GM21825 (cell line): ENCODE results near the gene ZNF76.
A peak's percentile ranks its signal among the peaks of the same experiment; 100 is the strongest.

Experiments
- ATAC-seq: cut with Tn5 transposase; IDR thresholded peaks from one replicate; pipeline ENCODE4 v1.9.1; 2021; ENCODE audit warnings: mild to moderate bottlenecking, moderate library complexity; ENCODE audit not compliant: unreplicated experiment

ZNF76 gene

DNA sequence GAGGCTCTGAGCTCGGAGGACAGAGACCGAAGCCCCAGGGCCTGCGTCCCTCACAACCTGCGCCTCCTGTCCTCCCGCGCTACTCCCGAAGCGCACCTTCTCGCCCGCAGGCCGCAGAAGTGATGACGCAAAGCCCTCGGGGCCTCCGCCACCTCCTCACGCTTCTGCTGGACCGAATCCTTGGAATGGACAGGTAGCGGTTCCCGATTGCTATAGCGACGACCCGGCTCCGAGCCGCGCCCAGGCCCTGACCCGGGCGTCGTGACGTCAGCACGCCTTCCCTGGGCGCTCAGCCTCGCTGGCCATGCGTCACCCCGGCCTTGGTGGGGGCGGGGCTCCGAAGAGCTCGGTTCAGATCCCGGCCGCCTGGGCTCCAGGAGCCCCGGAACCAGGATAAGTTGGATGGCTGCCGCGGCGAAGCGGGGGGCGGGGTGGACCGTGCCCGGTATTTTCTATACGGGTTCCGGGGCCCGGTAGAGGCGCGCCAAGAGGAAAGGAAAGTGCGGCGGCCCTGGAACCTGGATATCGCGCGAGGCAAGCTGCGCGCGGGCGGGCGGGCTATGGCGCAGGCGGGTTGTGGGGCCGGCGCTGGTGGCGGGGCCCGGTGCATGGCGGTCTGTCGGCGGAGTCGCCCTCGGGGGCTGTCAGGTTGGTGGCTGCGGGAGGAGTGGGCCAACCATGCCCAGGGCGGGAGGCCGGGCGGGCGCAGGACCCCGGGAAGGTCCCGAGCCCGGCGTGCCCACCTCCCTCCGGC lies at the start of gene ZNF76:
Gene ZNF76, plus strand, starts transcription at position 542 of the 754 bp plus-strand sequence. CDS start 21,417 bp downstream, outside the sequence.
- ATAC-seq = peak; percentile 75

DNA sequence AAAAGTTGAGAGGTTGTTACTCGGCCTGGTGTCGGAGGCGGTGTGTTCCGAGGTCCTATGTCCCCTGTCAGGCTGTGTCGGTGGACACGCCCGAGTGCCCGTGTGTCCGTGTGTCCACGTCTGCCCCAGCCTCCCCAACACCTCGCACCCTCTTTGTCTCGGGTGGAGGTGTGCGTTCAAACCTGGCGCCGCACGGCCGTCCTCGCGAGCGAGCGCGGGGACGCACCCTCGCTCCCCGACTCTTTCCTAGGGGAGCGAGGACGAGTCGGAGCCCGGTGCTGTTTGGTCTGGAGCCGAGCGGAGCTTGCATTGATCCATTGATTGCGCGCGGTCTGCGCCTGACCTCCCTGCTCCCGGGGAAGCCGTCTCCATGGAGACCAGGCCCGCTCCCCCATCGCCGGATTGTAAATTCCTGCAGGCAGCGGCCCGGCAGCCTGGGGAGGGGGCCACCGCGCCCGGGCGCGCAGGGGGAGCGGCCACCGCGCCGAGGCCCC lies 46.2 kb upstream of the ZNF76 start:
- ATAC-seq = no peak

DNA sequence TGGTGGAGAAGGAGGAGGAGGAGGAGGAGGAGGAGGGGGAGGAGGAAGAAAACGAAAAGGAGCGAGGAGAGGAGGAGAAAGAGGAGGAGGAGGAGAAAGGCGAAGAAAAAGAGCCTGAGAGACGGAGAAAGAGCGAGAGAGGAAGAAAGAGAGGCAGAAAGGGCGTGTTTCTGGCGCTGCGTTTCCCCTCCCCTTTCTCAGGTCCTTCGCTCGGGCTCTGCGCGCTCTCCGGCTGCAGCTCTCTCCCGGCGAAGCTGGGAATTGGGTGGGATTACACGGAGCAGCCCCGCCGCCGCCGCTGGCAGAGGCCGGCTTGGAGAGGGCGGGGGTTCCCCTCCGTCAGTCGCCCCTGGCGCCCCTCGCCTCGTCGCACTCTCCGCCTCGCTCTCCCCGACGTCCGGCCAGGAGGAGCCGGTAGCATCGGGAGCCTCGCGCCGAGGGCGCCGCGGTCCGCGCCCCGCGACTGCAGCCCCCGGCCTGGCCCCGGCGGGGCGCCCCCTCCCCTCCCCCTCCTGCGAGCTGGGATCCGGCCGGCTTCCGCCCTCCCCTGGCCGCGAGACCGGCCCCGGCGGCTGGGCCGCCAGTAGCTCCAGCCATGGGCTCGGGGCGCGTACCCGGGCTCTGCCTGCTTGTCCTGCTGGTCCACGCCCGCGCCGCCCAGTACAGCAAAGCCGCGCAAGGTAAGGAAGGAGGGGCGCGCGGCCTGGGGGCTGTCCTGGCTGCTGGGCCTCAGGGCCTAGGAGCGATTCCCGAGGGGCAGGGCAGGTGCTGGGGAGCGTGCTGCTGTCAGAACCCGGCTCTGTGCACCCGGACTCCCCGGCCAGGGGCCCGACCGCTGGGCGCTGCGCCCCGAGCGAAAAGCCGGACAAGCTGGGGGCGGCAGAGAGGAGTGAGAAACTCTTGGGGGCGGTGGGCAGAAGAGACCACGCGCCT lies 45.4 kb upstream of the ZNF76 start, which contains the start of gene SCUBE3:
Gene SCUBE3, plus strand, starts transcription at position 133 of the 933 bp plus-strand sequence. Its CDS starts 463 bp downstream, at position 596.
- no peak for ATAC-seq

DNA sequence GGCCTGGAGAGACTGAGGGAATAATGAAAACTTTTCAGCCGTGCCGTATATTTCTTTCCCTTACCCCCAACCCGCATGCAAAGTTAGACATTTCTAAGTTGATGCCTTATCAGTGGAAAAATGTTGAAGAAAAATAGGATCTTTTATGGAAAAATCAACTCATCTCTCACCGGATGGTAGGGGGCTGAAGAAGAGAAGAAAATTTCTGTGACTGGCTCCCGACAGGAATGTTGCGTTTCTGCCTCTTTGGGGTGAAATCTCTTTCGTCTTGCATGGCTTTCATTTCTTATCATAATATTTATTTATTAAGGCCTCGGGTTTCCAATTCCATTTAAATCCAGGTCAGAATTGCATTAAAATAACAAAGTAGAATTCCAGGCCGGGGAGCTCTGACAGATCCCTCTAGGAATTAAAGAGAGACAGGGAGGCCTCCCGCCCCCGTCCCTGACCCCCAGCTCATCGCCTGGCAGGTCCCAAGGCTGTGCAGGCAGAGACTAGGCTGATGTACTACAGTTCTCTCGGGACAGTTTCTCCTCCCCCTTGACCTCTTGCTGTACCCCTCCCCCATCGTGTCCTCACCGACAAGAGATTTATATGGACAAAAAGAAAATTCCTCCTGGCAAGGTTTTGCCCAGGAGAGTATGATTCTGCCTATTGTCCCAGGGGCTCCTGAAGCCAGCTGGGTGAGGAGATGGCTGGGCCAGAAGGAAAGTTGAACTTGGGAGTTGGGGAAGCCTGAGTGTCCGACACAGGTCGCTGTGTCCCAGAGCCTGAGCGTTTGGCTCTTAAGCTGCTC lies 44.5 kb upstream of the ZNF76 start:
- no peak for ATAC-seq

DNA sequence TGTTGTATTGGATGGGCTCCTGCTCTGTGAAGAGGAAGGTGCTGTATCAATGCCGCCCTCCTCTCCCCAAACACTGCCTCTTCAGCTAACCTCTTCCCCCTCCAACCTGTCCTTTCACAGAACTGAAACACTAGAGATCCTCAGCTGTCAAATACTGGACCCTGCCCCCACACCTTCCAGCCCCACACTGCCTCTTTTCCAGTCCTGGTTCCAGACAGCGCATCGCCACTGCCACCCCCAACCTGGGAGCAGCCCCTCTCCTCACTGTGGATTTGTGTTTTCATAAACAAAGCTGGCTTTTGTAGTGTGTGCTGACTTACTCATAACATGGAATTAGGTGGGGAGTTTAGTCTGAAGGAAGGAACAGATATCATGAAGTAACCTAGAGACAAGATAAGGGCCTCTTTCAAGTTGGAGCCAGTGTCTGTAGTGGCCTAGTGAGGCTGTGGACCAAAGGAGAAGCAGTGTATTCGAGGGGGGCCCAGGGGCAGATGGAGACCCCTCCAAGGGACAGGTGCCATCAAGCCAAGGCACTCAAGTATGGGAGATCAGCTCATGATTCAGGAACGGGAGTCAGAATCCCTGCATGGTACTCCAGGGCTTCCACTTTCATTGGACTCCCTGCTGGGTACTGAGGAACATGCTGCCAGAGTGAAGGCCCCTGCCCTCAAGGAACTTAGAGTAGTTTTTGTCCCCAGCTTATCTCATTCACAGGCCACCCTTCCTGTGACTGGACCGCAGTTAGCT lies 43.7 kb upstream of the ZNF76 start:
- no peak for ATAC-seq

DNA sequence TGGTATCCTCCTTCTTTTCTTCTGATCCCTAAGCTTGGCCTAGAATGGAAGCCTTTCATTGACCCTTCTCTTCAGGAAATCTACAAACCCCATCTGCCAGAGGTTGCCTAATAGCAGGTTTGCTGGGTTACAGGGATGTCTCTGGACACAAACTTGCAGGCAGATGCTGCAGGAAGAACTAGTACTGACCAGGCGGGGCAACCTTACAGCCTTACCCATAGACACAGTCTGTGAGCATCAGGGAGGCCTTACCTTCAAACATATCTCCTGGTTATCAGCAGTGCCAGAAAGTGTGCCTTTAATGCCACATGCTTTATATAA lies 43.2 kb upstream of the ZNF76 start:
- no peak for ATAC-seq

DNA sequence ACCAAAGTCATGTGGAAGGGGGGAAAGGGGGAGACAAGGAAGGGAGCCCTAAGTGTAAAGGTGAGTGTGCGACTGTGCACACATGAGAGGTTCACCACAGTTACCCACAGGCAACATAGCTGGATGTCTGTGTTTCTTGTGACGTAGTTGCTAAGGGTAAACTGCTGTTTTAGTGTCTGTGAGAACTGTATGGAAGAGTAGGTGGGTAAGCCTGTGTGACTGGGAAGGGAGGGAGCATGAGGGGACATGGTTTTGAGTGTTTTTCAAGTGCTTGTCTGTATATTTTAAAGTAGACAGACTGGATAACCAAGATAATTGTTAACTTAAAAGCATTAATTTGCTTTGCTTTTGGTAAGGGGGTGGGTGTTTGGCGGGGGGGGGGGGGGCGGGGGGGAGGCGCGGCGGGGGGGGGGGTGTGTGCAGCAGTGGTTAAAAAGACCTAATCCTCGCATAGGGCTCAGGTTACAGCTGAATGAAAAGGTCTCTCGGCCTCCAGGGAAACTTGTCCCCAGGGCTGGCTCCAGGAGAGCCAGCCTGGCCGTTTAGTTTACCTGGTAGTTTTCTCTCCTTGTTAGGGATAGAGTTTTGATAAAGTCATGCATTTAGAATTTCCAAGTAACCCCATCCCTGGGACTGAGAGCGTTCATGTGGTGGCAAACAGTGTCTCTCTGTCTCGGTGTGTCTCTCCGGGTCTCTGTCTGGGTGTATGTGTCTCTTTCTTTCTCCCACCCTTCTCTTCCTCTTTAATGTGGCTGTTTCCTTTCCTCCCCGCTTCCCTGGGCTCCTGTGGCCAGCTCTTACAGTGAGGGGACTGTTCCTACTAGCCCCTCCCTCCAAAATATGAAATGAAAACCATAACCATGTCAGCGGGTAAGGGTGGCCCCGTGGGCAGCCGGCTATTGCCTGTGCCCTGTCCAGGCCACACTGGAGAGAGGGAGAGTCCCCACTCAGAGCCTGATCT lies 42.4 kb upstream of the ZNF76 start:
- ATAC-seq = no peak

DNA sequence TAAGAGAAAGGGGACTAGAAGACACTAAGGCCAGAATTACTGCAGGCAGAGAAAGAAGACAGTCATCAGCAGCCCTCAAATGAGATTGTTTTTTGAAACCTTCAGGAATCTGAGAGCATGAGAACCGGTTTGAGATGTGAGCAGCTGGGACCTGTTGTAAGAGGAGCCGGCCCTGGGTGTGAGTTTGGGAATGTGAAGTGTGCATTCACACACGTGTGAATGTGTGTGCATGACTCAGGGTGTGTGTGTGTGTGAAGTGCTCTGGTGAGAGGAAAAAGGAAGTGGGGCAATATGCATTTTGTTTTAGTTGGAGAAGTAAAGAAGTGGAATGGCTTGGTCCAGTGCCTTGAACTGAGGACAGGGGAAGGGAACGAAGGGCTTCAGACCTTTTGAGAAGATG lies 41.5 kb upstream of the ZNF76 start:
- no peak for ATAC-seq

DNA sequence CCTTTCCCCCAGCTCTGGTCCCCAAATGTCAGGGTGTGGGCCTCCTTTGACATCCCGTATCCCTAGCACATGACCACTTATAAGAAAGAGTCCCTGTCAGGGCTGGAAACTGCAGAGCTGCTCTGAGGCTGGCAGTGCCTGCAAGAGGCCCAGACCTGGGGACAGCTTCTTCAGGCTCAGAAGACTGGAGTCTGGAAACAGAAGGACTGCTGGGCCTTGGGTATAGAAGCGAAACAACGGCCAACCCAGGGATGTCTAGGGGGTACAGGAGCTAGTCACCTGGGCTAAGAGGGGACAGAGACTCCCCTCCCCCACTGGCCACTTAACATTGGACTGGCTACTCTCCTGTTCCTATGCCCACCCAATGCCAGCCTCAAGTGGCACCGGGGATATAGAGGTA lies 41.1 kb upstream of the ZNF76 start:
- ATAC-seq = no peak

DNA sequence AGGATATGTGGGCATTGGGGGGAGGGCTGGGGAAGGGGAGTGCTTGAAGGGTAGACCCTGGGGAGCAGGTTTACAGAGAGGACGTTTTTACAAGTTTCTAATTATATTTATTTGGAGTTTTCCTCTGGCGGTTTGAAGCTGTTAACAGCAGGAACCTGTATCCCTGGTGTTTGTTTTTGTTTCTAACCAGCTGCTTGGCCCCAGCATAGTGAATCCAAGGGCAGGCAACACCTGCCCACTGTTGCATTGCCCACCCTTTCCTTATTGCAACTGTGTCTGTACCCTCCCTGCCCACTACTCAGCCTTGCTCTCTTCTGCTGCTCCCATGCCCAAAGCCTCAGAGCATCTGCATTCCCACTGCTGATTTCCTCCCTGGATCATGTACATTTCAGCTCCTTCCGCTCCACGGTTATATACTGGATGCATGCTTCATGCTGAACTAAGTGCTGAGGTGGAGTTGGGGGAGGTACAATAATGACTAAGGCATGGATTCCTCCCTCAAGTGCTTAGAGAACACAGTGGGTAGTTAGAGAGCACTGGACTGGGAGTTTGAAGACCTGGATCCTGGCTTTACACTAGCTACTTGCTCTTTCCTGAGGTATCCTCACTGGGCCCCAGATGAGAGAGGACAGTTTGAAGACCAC lies 39.7 kb upstream of the ZNF76 start:
- ATAC-seq = no peak

DNA sequence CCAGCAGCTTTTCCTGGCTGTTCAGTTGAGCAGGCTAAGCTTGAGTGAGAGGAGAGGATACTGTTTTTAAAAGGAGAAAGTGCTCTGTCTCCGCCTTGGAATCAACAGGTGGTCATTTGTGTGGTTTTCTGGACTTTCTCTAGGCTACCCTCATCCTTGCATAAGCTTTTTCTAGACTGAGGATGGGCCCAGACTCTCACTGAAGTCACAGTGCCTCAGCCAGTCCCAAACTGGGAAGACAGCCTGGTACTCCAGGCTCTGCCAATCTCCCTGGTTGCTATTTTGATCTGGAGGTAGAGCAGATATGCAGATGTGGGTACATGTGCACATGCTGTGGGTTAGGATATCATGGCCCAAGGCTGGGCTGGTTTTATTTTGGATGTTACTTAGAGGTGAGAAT lies 38.8 kb upstream of the ZNF76 start:
- ATAC-seq = no peak

DNA sequence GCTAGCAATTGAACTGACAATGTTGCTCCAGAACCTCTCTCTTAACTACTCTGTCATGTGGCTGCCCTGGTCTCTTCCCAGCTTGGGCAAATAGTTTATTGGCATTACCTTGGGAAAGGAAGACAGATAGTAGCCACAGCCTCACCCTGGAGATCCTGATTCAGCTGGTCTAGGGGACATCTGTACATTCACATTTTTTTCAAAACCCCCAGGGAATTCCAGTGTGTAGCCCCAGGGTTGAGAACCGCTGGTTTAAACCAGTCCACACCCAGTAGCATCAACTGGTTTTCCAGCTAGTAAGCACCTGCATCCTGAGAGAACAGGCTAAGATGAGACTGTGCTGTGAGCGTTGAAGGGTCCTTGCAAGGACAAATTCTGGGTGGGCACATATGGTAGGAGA lies 36.1 kb upstream of the ZNF76 start:
- no peak for ATAC-seq

DNA sequence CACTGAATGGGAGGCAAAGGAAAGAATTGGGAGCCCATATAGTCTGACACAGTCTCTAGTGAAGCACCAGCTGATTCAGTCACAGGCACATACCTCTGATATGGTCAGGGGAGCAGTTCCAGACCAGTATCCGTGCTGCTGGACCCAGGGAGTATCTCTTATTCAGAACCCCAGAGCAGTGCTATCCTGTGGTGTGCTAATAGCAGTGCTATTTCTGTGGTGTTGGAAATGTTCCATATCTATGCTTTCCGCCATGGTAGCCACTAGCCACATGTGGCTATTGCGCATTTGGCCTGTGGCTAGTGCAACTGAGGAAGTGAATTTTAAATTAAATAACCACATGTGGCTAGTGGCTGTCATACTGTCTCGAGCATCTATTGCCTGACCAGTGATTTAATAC lies 34.8 kb upstream of the ZNF76 start:
- no peak for ATAC-seq

DNA sequence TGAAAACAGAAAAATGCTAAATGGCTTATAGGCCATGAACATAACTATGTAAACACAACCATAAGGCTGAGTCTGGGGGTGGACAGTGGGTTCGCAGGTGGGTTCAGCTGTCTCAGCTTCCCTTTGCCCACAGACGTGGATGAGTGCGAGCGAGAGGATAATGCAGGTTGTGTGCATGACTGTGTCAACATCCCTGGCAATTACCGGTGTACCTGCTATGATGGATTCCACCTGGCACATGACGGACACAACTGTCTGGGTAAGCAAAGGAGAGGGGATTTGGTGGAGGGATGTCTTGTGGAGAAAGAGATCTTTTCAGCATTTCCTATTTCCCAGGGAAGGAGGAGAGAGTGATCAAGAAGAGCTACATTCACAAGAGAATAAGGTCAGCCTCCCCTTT lies 31.1 kb upstream of the ZNF76 start:
- no peak for ATAC-seq

DNA sequence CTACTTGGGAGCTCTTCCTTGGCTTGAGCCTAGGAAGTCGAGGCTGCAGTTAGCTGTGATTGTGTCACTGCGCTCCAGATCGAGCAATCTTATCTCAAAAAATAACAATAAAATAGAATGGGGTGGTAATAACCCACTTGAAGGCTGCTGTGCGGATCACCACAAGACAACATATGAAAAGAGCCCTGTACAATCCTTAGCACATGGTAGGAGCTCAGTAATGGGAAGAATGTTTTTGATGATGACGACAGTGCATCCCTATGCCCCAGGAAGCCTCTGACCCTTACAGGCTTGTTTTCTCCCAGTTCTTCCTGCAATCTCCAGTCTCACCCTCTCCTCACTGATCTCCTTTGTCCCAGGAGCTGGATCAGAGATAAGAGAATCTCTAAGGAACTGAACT lies 30.2 kb upstream of the ZNF76 start:
- ATAC-seq = no peak

DNA sequence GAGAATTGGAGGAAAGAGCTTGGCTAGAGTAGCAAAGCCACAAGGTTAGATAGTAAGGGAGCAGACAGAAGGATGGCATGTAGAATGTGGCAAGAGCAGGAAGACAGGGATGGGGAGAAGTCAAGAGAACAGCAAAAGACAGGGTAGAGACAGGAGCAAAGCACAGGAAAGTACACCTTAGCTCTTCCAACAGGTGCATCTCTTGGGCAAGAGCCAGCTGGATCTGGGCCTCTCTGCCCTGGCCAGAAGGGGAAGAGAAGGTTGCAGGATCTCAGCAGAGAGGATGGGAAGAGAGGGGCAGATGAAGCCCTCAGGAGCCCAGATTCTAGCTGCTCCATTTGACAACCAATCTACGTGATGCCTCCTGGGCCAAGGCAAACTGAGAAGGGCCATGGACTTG lies 29.0 kb upstream of the ZNF76 start:
- ATAC-seq = no peak

DNA sequence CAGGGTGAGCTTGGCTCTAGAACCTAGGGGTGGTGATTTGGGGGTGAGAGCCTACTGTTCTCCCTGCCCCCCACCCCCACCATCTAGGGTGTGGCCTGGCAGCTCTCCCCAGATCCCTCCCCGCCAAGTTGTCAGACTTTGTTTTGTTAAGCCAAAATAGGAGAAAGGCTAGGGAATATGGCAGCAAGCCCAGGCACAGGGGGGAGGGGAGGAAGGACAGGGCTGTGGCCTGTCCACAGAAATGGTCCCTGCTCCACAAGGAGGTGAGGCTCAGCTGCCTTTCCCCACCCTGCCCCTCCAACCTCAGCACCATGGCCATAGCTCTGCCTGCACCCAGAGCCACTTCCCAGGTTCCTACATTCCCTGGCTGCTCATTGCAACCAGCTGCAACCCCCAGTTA lies 28.6 kb upstream of the ZNF76 start:
- no peak for ATAC-seq

DNA sequence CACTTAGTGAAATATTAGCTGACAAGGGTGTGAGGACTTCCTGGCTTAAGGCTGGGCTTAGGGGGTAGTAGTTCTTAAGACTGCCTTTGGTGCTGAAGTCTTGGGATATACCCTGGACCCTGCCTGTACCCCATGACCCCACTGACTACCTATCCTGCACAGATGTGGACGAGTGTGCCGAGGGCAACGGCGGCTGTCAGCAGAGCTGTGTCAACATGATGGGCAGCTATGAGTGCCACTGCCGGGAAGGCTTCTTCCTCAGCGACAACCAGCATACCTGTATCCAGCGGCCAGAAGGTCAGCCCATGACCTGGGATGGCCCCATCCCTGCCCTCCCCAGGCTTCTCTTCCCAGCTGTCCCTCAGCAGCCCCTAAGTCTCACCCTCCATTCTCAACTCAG lies 28.0 kb upstream of the ZNF76 start:
- ATAC-seq = no peak

DNA sequence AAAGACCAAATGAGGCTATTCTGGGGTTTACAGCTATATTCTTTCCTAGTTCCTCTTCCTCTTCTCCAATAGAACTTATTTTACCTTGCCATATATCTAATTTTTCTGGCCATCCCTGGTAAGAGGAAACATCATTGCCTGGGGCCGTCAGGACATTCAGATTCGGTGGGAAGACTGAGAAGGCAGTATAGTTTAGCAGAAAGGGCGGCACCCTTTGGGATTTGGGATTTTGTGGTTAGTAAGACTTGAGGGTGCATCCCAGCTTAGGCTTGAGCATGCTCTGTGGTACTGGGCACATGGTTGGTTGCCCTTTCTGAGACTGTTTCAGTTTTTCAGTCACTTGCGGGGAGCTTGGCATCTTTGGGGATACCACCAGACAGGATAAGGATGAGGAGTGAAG lies 24.6 kb upstream of the ZNF76 start:
- ATAC-seq = no peak
